GM12892 (cell line): ENCODE results near the gene ZNF683.

ENCODE experiments used
- DNase-seq: peaks from one replicate; pipeline ENCODE4 v3.0.0; 2011; ENCODE audit not compliant: insufficient read length
- FAIRE-seq: peaks from 2 replicates; lab custom pipeline; 2011; peaks lifted over from hg19 to GRCh38; lab: Jason Lieb, UNC
- POLR2A ChIP-seq: IDR thresholded peaks from 2 replicates; pipeline ENCODE4 v1.6.1; 2011; ENCODE audit warnings: low read depth, low read length, control low read depth
- POLR2AphosphoS5 ChIP-seq: IDR thresholded peaks from 2 replicates; pipeline ENCODE4 v1.6.1; 2011; ENCODE audit warnings: low read depth, low read length, control low read depth
- TAF1 ChIP-seq: IDR thresholded peaks from 2 replicates; pipeline ENCODE4 v1.6.1; 2011; ENCODE audit warnings: low read depth, mild to moderate bottlenecking, control low read depth, low read length, borderline replicate concordance

The ZNF683 gene

GRCh38 chr1:26363549-26364448, 8.8 kb downstream of the ZNF683 start:
- TF ChIP-seq POLR2A, result no peak
- no peak for TF ChIP-seq TAF1
- TF ChIP-seq POLR2AphosphoS5, result no peak
- DNase-seq (peak; percentile 79), FAIRE-seq (peak; percentile 92)

DNA sequence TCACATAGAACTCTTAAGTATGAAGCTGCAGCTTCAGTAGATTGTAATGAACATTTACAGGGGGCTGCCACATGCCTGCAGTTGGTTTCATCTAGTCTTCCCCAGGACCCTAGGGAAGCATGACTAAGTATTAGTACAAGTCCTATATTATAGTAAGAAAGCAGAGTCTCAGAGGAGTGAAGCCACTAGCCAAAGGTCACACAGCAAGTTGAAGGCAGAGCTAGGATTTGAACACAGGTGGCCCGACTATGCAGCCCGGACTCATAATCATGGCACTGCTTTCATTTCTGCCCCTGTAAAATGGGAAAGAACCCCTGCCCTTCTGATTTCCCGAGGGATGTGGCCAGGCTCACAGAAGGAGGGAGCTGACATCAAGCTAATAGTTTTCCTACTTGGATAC, 10.2 kb downstream of the ZNF683 start:
- no peak for DNase-seq
- TF ChIP-seq TAF1, result no peak
- no peak for TF ChIP-seq POLR2A
- no peak for FAIRE-seq

DNA sequence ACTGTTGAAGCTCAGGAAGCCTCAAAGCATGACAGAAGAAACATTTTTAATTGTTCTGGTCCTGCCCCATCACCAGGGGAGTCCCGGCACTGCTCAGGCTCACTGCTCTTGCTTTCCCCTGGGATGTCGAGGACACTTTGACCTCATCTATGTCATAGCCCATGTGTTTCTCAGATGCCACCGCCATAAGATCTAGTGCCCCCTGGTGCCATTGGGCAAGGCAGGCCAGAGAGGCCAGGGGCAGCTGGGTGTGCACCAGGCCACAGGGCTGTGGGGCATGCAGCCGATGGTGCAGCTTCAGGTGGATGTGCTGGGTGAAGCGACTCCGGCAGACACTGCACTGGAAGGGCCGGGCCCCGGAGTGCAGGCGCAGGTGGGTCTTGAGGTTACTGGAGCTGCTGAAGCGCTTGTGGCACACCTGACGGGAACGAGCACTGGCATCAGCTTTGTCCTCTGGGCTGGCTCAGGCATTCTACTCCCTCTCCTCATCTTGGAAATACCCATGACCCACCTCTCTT, 10.9 kb downstream of the ZNF683 start:
- TF ChIP-seq TAF1 (no peak), POLR2AphosphoS5 (no peak), POLR2A (no peak)
- FAIRE-seq (no peak), DNase-seq (no peak)

DNA sequence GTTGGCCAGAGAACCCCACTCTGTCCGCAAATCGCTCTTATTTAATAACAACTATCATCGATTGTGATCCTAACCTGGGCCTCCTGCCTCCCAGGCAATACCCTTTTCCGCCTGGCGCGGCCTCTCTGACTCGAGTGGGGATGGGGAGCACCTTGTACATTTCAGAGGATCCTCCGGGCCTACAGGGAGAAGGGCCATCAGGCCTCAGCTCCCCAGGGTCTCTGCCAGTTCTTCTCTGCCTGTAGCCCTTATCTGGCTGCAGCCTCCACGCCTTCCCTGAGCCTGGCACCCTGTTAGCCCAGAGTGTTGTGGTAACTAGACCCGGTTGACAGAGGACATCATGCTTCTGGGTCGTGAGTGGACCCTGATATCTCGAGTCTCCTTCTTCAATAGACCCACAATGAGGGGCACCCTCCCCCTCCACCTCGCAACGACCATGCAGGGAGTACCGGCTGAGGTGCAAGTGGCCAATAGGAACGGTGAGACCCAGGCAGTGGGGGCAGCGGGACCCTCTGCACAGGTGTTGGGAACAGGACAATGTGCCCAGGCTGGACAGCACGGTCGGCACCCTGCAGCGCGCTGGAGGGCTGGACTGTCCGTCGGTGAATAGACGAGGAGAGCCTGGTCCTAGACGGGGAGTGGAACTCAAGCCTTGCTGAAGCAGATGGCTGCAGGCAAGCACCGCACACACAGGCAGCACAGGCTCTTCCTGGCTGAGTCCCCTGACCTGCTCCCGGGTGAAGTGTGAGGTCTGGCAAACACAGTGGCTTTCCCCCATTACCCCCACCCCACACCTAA, 11.5 kb downstream of the ZNF683 start:
- no peak for TF ChIP-seq TAF1
- no peak for TF ChIP-seq POLR2A
- TF ChIP-seq POLR2AphosphoS5, result no peak
- DNase-seq, result no peak
- FAIRE-seq, result no peak

DNA sequence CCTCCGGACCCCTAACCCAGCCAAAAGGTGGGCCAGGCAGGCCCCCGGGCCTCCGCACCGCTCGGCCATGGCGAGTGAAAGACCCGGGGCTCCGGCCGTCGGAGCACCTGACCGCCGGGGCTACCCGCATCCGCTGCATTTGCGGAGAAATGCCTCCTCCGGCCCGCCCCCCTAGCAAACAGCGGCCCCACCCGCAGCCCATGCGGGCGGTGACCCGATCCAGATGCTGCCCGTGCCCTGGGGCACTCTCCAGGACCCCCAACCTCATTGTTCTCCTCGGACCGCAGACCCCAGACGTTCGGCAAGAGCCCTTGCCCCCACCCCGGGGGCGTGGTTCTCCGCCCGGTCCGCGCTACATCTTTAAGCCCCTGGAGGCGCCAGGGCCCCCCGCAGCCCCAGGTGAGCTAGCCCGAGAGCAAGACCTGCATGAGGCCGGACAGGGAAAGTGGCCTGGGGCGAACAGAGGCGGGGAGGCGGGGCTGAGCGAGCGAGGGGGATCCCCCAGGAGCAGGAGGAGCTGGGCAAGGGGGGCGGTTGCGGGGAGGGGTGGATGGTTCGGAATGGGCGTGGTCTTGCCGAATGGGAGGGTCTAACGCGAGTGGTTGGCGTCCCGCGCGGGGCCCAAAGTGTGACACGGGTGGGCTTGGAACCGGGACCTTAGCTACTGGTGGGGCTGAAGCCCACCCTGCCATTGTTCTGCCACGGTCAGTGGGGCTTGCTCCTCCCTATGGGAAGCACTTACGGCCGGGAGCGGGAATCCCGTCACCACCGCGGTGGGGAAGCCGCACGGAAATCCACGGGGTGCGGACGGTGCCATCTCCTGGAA, 12.4 kb downstream of the ZNF683 start:
- FAIRE-seq (no peak), DNase-seq (no peak)
- TF ChIP-seq POLR2AphosphoS5 (no peak), TAF1 (no peak), POLR2A (no peak)

DNA sequence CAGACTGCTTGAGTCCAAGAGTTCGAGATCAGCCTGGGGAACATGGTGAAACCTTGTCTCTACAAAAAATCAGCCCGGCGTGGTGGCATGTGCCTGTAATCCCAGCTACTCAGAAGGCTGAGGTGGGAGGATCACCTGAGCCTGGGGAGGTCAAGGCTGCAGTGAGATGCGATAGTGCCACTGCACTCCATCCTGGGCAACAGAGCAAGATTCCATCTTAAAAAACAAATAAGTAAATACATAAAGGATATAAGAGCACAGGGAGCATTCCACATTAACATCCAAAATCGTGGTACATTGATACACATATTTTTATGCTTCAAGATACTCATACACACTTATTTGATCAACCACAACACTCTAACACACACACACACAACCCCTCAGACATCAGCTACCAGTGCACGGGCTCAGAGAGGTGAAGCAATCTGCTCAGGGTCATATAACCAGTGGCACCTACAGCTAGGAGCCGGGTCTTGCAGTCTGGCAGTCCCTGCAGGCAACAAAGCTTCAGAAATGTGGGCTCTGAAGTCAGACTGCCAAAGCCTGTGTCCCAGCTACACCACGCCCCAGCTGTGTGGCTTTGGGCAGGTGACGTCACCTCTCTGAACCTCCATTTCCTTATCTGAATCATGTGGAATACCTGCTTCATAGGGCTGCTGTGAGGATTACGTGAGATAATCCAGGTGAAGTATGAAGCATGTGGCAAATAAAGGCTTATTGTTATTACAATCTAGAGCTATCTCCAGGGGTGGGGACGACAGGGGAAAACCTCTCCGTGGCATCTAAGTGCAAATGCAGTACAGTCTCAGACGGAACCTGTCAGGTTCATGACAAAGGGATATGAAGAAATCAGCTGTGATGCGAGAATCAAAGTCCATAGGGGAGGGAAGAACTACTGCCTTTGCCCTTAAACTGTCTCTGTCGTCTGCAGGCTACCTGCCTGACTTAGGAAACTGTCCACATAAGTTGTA, 13.9 kb downstream of the ZNF683 start:
- no peak for TF ChIP-seq TAF1
- TF ChIP-seq POLR2AphosphoS5, result no peak
- no peak for TF ChIP-seq POLR2A
- DNase-seq, result no peak
- FAIRE-seq, result no peak

- no peak for FAIRE-seq
- no peak for DNase-seq
- TF ChIP-seq POLR2AphosphoS5, result no peak
- TF ChIP-seq TAF1, result no peak
- no peak for TF ChIP-seq POLR2A
Observed at GRCh38 chr1:26357121-26357602, 15.4 kb downstream of the ZNF683 start.

DNA sequence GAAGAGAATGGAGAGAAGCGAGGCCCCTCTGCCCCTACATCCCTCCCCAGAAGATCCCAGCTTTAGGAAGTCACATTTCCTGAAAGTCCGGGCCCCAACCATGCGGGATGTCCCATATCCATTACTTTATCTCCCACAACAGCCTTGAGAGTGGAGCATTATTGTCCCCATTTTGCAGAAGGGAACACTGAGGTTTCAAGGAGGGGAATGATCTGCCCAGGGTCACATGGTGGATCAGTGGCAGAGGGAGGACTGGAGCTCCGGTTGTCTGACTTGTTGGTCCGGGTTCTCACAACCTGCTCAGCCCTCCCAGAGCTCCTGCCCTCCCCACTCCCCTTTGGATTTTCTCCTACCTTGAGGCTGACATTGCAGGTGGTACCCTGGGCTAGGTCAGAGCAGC, 16.4 kb downstream of the ZNF683 start:
- TF ChIP-seq POLR2AphosphoS5, result no peak
- no peak for TF ChIP-seq POLR2A
- no peak for DNase-seq
- FAIRE-seq, result no peak

GRCh38 chr1:26354972-26355371, 17.6 kb downstream of the ZNF683 start:
- FAIRE-seq, result no peak
- DNase-seq, result no peak

More at GRCh38 chr1:26354972-26355371, 17.6 kb downstream of the ZNF683 start:
- TF ChIP-seq TAF1 (no peak), POLR2AphosphoS5 (no peak), POLR2A (no peak)
